ENCODE data around the gene MARVELD1. TPM values are rescaled to one million over a fixed set of nuclear protein-coding genes. Genes with fewer than 3 reads are reported as not detected.

Gene MARVELD1
- total and polyA plus RNA-seq, 2 experiments from 2014 or later, result 38.3 to 55.5 TPM

- H3K4me1 ChIP-seq (ENCODE audit: low read depth), result peaks cover 7% of the 10 kb centered on the region
- no peak for TF ChIP-seq CTCF (IDR thresholded peaks at IDR 0.05; ENCODE audit: low read depth, low read length)
- H3K27me3 ChIP-seq, result no peaks in the 10 kb centered on the region
- peak overlapping the region; percentile 63 for H3K27ac ChIP-seq
- peak; percentile 68 to 80 for DNase-seq (ENCODE audit: low read depth in 1 of 2, low spot score in 1 of 2)
- peak overlapping the region; percentile 37 for H3K4me3 ChIP-seq
- H3K9me3 ChIP-seq (ENCODE audit: low read depth), result no peaks in the 10 kb centered on the region
- no peaks in the 10 kb centered on the region for H3K36me3 ChIP-seq
These were observed 1.1 kb downstream of the MARVELD1 start for GRCh38 chr10:97714401-97715258.

- peaks cover 3% of the 10 kb centered on the region for H3K4me1 ChIP-seq (ENCODE audit: low read depth)
- no peaks in the 10 kb centered on the region for H3K27me3 ChIP-seq
- no peaks in the 10 kb centered on the region for H3K9me3 ChIP-seq (ENCODE audit: low read depth)
- TF ChIP-seq CTCF (IDR thresholded peaks at IDR 0.05; ENCODE audit: low read depth, low read length), result no peak
- H3K4me3 ChIP-seq, result no peak overlapping the region
- H3K27ac ChIP-seq, result no peak overlapping the region
- no peak for DNase-seq (ENCODE audit: low read depth in 1 of 2, low spot score in 1 of 2)
- H3K36me3 ChIP-seq, result no peaks in the 10 kb centered on the region
These were observed 1.8 kb downstream of the MARVELD1 start for GRCh38 chr10:97715259-97715874.

GRCh38 chr10:97717627-97718026 lies 4.1 kb downstream of the MARVELD1 start:
- H3K4me1 ChIP-seq (ENCODE audit: low read depth), result peaks cover 3% of the 10 kb centered on the region
- H3K36me3 ChIP-seq, result no peaks in the 10 kb centered on the region
- H3K4me3 ChIP-seq, result no peak overlapping the region
- H3K27me3 ChIP-seq, result no peaks in the 10 kb centered on the region
- DNase-seq (ENCODE audit: low read depth in 1 of 2, low spot score in 1 of 2), result no peak
- no peak overlapping the region for H3K27ac ChIP-seq
- no peak for TF ChIP-seq CTCF (IDR thresholded peaks at IDR 0.05; ENCODE audit: low read depth, low read length)
- no peaks in the 10 kb centered on the region for H3K9me3 ChIP-seq (ENCODE audit: low read depth)

GRCh38 chr10:97718178-97718577 lies 4.6 kb downstream of the MARVELD1 start:
- TF ChIP-seq CTCF (IDR thresholded peaks at IDR 0.05; ENCODE audit: low read depth, low read length), result no peak
- H3K27ac ChIP-seq, result no peak overlapping the region
- H3K4me3 ChIP-seq, result no peak overlapping the region
- H3K4me1 ChIP-seq (ENCODE audit: low read depth), result peaks cover 2% of the 10 kb centered on the region
- no peaks in the 10 kb centered on the region for H3K36me3 ChIP-seq
- no peak for DNase-seq (ENCODE audit: low read depth in 1 of 2, low spot score in 1 of 2)
- H3K27me3 ChIP-seq, result no peaks in the 10 kb centered on the region
- no peaks in the 10 kb centered on the region for H3K9me3 ChIP-seq (ENCODE audit: low read depth)

GRCh38 chr10:97718659-97719142 lies 5.2 kb downstream of the MARVELD1 start:
- Histone ChIP-seq H3K36me3 (no peaks in the 10 kb centered on the region), H3K4me1 (ENCODE audit: low read depth) (no peaks in the 10 kb centered on the region), H3K27me3 (no peaks in the 10 kb centered on the region), H3K4me3 (no peak overlapping the region), H3K9me3 (ENCODE audit: low read depth) (no peaks in the 10 kb centered on the region), H3K27ac (no peak overlapping the region)
- DNase-seq (ENCODE audit: low read depth in 1 of 2, low spot score in 1 of 2), result peak in 1 of 2 donors; percentile 43
- TF ChIP-seq CTCF (IDR thresholded peaks at IDR 0.05; ENCODE audit: low read depth, low read length), result no peak

Data from cardiac muscle cell (in vitro differentiated cells and primary cell).